A549 (cell line): ENCODE measurements around the gene DGCR2. TPM values are rescaled to one million over a fixed set of nuclear protein-coding genes. Genes with fewer than 3 reads are reported as not detected.

Experiments used
- ATAC-seq, 2 experiments: fragments of 200-7000 bp in 1 of 2; fragments of >200 bp in 1 of 2; cut with Nextera tagmentation in 1 of 2; cut with Tn5 transposase in 1 of 2; 3 replicates each; pipeline versions ENCODE4 v1.8.0 to v1.9.1; 2018 to 2020; ENCODE audit warnings: mild to moderate bottlenecking in 1 of 2, moderate library complexity in 1 of 2
- CTCF ChIA-PET: fragments of 300-600 bp; sonication (Branson Sonifier 250); formaldehyde crosslinking; extraction: SDS; loops from one replicate; lab custom pipeline; 2021; ENCODE audit warnings: antibody characterized with exemption, inconsistent platforms; lab: Yijun Ruan, JAX
- POLR2A ChIA-PET: fragments of 350-600 bp; formaldehyde crosslinking; extraction: SDS; loops from one replicate; lab custom pipeline; 2021; ENCODE audit warnings: antibody characterized with exemption, inconsistent platforms; lab: Yijun Ruan, JAX
- DNase-seq, 2 experiments: peaks; one replicate each; pipeline versions ENCODE4 v3.0.0 to v3.0.0-alpha.2; 2011 to 2016; ENCODE audit warnings: low read depth in 1 of 2, low spot score in 1 of 2
- FAIRE-seq: peaks from 2 replicates; lab custom pipeline; 2011; peaks lifted over from hg19 to GRCh38; lab: Jason Lieb, UNC
- H3K27ac ChIP-seq, 2 experiments: fragments of >200 bp; sonication (Bioruptor Twin); formaldehyde crosslinking; 3 replicates each; pipeline ENCODE4 v1.5.1; 2016 to 2017
- H3K4me1 ChIP-seq: fragments of >200 bp; sonication (Bioruptor Twin); formaldehyde crosslinking; 3 replicates; pipeline ENCODE4 v1.6.1; 2016
- H3K4me2 ChIP-seq: fragments of >200 bp; sonication (Bioruptor Twin); formaldehyde crosslinking; 3 replicates; pipeline ENCODE4 v1.6.1; 2016
- H3K4me3 ChIP-seq: fragments of >200 bp; sonication (Bioruptor Twin); formaldehyde crosslinking; 3 replicates; pipeline ENCODE4 v1.5.1; 2016
- H3K9me3 ChIP-seq: fragments of >200 bp; sonication (Bioruptor Twin); formaldehyde crosslinking; 3 replicates; pipeline ENCODE4 v1.6.1; 2016
- ATOH8 ChIP-seq: fragments of 250-450 bp; sonication (Bioruptor Pico); IDR thresholded peaks from 2 replicates; pipeline ENCODE4 v1.5.0; 2020; ENCODE audit warnings: low read depth, mild to moderate bottlenecking, moderate library complexity
- BHLHE40 ChIP-seq: IDR thresholded peaks from 2 replicates; pipeline ENCODE4 v1.6.1; 2012; ENCODE audit warnings: low read depth, low read length, inconsistent platforms
- CBX2 ChIP-seq: fragments of 200-600 bp; sonication (generic); IDR thresholded peaks from 2 replicates; pipeline ENCODE4 v1.6.1; 2016; ENCODE audit warnings: low read depth, mild to moderate bottlenecking, borderline replicate concordance
- CEBPB ChIP-seq, 2 experiments: fragments of >200 bp in 1 of 2; sonication (Bioruptor Twin) in 1 of 2; formaldehyde crosslinking in 1 of 2; IDR thresholded peaks; 2 replicates each; pipeline ENCODE4 v1.6.1; 2012 to 2016
- CHD4 ChIP-seq: fragments of 200-600 bp; sonication (generic); IDR thresholded peaks from 2 replicates; pipeline ENCODE4 v1.6.1; 2016; ENCODE audit warnings: antibody characterized with exemption, mild to moderate bottlenecking, borderline replicate concordance
- CTCF ChIP-seq: fragments of >200 bp; sonication (Bioruptor Twin); formaldehyde crosslinking; IDR thresholded peaks from 3 replicates; pipeline ENCODE4 v1.5.1; 2016
- EP300 ChIP-seq, 2 experiments: fragments of >200 bp; sonication (Bioruptor Twin); formaldehyde crosslinking; IDR thresholded peaks; 2 replicates in 1 of 2; 3 replicates in 1 of 2; pipeline ENCODE4 v1.6.1; 2016 to 2017
- FOXS1 ChIP-seq: fragments of 250-450 bp; sonication (Bioruptor Pico); IDR thresholded peaks from 2 replicates; pipeline ENCODE4 v1.5.0; 2020; ENCODE audit warnings: mild to moderate bottlenecking, moderate library complexity
- HDAC2 ChIP-seq: fragments of 200-600 bp; sonication (generic); IDR thresholded peaks from 2 replicates; pipeline ENCODE4 v1.6.1; 2016
- HMGXB4 ChIP-seq: fragments of 250-450 bp; sonication (Bioruptor Pico); IDR thresholded peaks from 2 replicates; pipeline ENCODE4 v1.5.0; 2021; ENCODE audit warnings: mild to moderate bottlenecking, moderate library complexity, borderline replicate concordance
- KDM5A ChIP-seq: fragments of 200-600 bp; sonication (generic); IDR thresholded peaks from 2 replicates; pipeline ENCODE4 v1.6.1; 2016; ENCODE audit warnings: antibody characterized with exemption, mild to moderate bottlenecking
- MYC ChIP-seq: IDR thresholded peaks from 2 replicates; pipeline ENCODE4 v1.6.1; 2012; ENCODE audit warnings: mild to moderate bottlenecking, inconsistent platforms, low read length, improper control_type of control experiment, borderline replicate concordance
- NR3C1 ChIP-seq: fragments of >200 bp; sonication (Bioruptor Twin); formaldehyde crosslinking; IDR thresholded peaks from 3 replicates; pipeline ENCODE4 v1.6.1; 2017
- POLR2A ChIP-seq: IDR thresholded peaks from 2 replicates; pipeline ENCODE4 v1.6.1; 2012; ENCODE audit warnings: mild to moderate bottlenecking, low read length
- POLR2AphosphoS2 ChIP-seq: conservative IDR thresholded peaks from 2 replicates; pipeline ENCODE4 v1.6.1; 2012; ENCODE audit warnings: low read length, improper control_type of control experiment, inconsistent platforms
- RAD21 ChIP-seq, 2 experiments: fragments of >200 bp in 1 of 2; sonication (Bioruptor Twin) in 1 of 2; formaldehyde crosslinking in 1 of 2; IDR thresholded peaks in 1 of 2; conservative IDR thresholded peaks in 1 of 2; 2 replicates in 1 of 2; 3 replicates in 1 of 2; pipeline ENCODE4 v1.6.1; 2012 to 2018; ENCODE audit warnings: inconsistent platforms in 1 of 2
- RFX5 ChIP-seq: fragments of 450-650 bp; IDR thresholded peaks from 2 replicates; pipeline ENCODE4 v1.7.1; 2014; ENCODE audit warnings: antibody characterized with exemption, mild to moderate bottlenecking, moderate library complexity
- SMC3 ChIP-seq: fragments of >200 bp; sonication (Bioruptor Twin); formaldehyde crosslinking; IDR thresholded peaks from 3 replicates; pipeline ENCODE4 v1.6.1; 2018; ENCODE audit warnings: inconsistent platforms
- TFCP2L1 ChIP-seq: fragments of 250-450 bp; sonication (Bioruptor Pico); IDR thresholded peaks from 2 replicates; pipeline ENCODE4 v1.5.0; 2021; ENCODE audit warnings: mild to moderate bottlenecking
- ZFP36 ChIP-seq: fragments of 450-650 bp; IDR thresholded peaks from 2 replicates; pipeline ENCODE4 v1.6.1; 2014; ENCODE audit warnings: borderline replicate concordance; ENCODE audit not compliant: partially characterized antibody
- ZSCAN20 ChIP-seq: fragments of 250-450 bp; sonication (Bioruptor Pico); IDR thresholded peaks from 2 replicates; pipeline ENCODE4 v1.8.0; 2022; ENCODE audit warnings: mild to moderate bottlenecking, moderate library complexity
- WGBS: methylation state at CpG from one replicate; pipeline ENCODE4 v1.1.6; 2017; ENCODE audit errors: missing lambda C conversion rate; 5-methylcytosine and 5-hydroxymethylcytosine counted together
- polyA plus RNA-seq, 4 experiments: library from polyadenylated mRNA; depleted of rRNA in 3 of 4; stranded (reverse); fragments of >200 nt; fragmentation: RNase III in 1 of 4; extraction: RNeasy Plus Mini Kit Qiagen cat#74134 plus additional on column Dnase treatment in 1 of 4; gene quantifications; 2 replicates in 3 of 4; 3 replicates in 1 of 4; pipeline ENCODE4 v1.2.3, GENCODE V29; 2011 to 2017

The DGCR2 gene
- polyA plus RNA-seq, 2 of the 4 experiments (the other 2 are of a cell fraction) = 10.6 to 17.9 TPM

GRCh38 chr22:19039796-19040280 lies 82.4 kb downstream of the DGCR2 start (continued):
- no peak for TF ChIP-seq CTCF
- TF ChIP-seq, all 56 proteins: peak for 0

GRCh38 chr22:19039448-19039780 lies 82.8 kb downstream of the DGCR2 start:
- no peak overlapping the region for H3K27ac ChIP-seq
- CTCF ChIA-PET = no interaction called here
- POLR2A ChIA-PET = no interaction called here
- FAIRE-seq = no peak
- ATAC-seq = no peak
- no peak for DNase-seq
- H3K4me2 ChIP-seq = no peak overlapping the region
- TF ChIP-seq ZSCAN20 (CRISPR knock-in tag) = no peak
- TF ChIP-seq CBX2 = no peak
- TF ChIP-seq SMC3 = no peak
- no peak for TF ChIP-seq CTCF
- TF ChIP-seq ATOH8 (CRISPR knock-in tag) = no peak
- TF ChIP-seq KDM5A = no peak
- TF ChIP-seq ZFP36 = no peak
- TF ChIP-seq CEBPB (IDR thresholded peaks at IDR 0.05) = no peak
- no peak for TF ChIP-seq FOXS1 (CRISPR knock-in tag)
- no peak for TF ChIP-seq EP300 (IDR thresholded peaks at IDR 0.05)
- TF ChIP-seq POLR2AphosphoS2 = no peak
- no peak for TF ChIP-seq CHD4
- TF ChIP-seq TFCP2L1 (CRISPR knock-in tag) = no peak
- TF ChIP-seq, all 56 proteins: peak for 0
- Histone ChIP-seq H3K9me3 (no peaks in the 10 kb centered on the region), H3K4me1 (no peaks in the 10 kb centered on the region), H3K4me3 (no peak overlapping the region)
- 85% methylated on average over 8 of the region's 8 CpGs for WGBS

- no peak overlapping the region for H3K27ac ChIP-seq
- ChIA-PET CTCF (no interaction called here), POLR2A (no interaction called here)
- no peaks in the 10 kb centered on the region for H3K4me1 ChIP-seq
- H3K9me3 ChIP-seq = no peaks in the 10 kb centered on the region
- H3K4me2 ChIP-seq = no peak overlapping the region
- H3K4me3 ChIP-seq = no peak overlapping the region
- 70% methylated on average over 5 of the region's 24 CpGs for WGBS
- no peak for ATAC-seq
- TF ChIP-seq BHLHE40 = no peak
- no peak for TF ChIP-seq HDAC2
- TF ChIP-seq RAD21 (conservative IDR thresholded peaks at IDR 0.05 in 1 of 2, IDR thresholded peaks at IDR 0.05 in 1 of 2) = no peak
- no peak for TF ChIP-seq HMGXB4 (CRISPR knock-in tag)
- no peak for TF ChIP-seq TFCP2L1 (CRISPR knock-in tag)
- TF ChIP-seq KDM5A = no peak
- no peak for TF ChIP-seq RFX5
- TF ChIP-seq MYC = no peak
- no peak for TF ChIP-seq NR3C1
- no peak for TF ChIP-seq POLR2A
- TF ChIP-seq, all 56 proteins: peak for 0
- no peak for DNase-seq
- FAIRE-seq = no peak
Observed at GRCh38 chr22:19038728-19039447, 83.3 kb downstream of the DGCR2 start.
